Transverse colon (tissue), 4 donors: ENCODE data around the gene PODNL1. TPM values are rescaled to one million over a fixed set of nuclear protein-coding genes. Genes with fewer than 3 reads are reported as not detected.

Experiments used
- DNase-seq: peaks from one replicate; pipeline ENCODE4 v3.0.0-alpha.2; 2019
- H3K27ac ChIP-seq, 4 donors: fragments of 200-600 bp; sonication (generic); 2 replicates each; pipeline ENCODE4 v1.5.1; 2016 to 2018; ENCODE audit warnings: inconsistent platforms in 4 of 4
- H3K27me3 ChIP-seq: fragments of 200-600 bp; sonication (generic); 2 replicates; pipeline ENCODE4 v1.5.1; 2017; ENCODE audit warnings: inconsistent platforms
- H3K36me3 ChIP-seq, 4 donors: fragments of 200-600 bp; sonication (generic); 2 replicates each; pipeline ENCODE4 v1.5.1; 2017 to 2019; ENCODE audit warnings: inconsistent platforms in 4 of 4
- H3K4me1 ChIP-seq, 4 donors: fragments of 200-600 bp; sonication (generic); 2 replicates each; pipeline ENCODE4 v1.5.1; 2017 to 2020; ENCODE audit warnings: inconsistent platforms in 4 of 4
- H3K4me3 ChIP-seq, 4 donors: fragments of 200-600 bp; sonication (generic); 1 replicate in 1 of 4; 2 replicates in 3 of 4; pipeline versions ENCODE4 v1.5.1 to v1.6.1; 2017 to 2019; ENCODE audit warnings: inconsistent platforms in 4 of 4
- H3K9me3 ChIP-seq, 2 donors: fragments of 200-600 bp; sonication (generic); 2 replicates each; pipeline ENCODE4 v1.5.1; 2017 to 2019; ENCODE audit warnings: inconsistent platforms in 2 of 2
- EP300 ChIP-seq: sonication (generic); formaldehyde crosslinking; IDR thresholded peaks from one replicate; pipeline ENCODE4 v1.6.1; 2017; ENCODE audit warnings: antibody characterized with exemption, low read depth
- POLR2A ChIP-seq: fragments of 450-650 bp; IDR thresholded peaks from one replicate; pipeline ENCODE4 v1.6.1; 2016; ENCODE audit warnings: antibody characterized with exemption, mild to moderate bottlenecking, moderate library complexity
- POLR2AphosphoS5 ChIP-seq, 3 donors: sonication (generic); formaldehyde crosslinking; IDR thresholded peaks; one replicate each; pipeline ENCODE4 v1.6.1; 2016; ENCODE audit warnings: antibody characterized with exemption in 3 of 3
- WGBS, 2 donors: methylation state at CpG; one replicate each; pipeline ENCODE4 v1.1.5; 2018; ENCODE audit warnings: low coverage in 1 of 2; 5-methylcytosine and 5-hydroxymethylcytosine counted together
- in situ Hi-C, 4 donors: fragments of 200-750 bp; cut with MboI; loops; one replicate each; pipeline versions ENCODE4 v1.15.0 to v1.15.1; 2017; ENCODE audit warnings: low sequenced_read_pairs in 3 of 4, low pct_ligation_motif_present in 1 of 4, low pct_unique_long_range_greater_than_20kb in 1 of 4
- intact Hi-C: fragments of 100-400 bp; cut with DNase I; formaldehyde crosslinking; loops from one replicate; pipeline ENCODE4 v1.15.1; 2023; ENCODE audit warnings: low total_unique reads
- total RNA-seq, 4 donors: library from RNA; depleted of rRNA; stranded (reverse); fragments of >200 nt; gene quantifications; one replicate each; pipeline ENCODE4 v1.1.0, GENCODE V29; 2016
- TF ChIP-seq, protein P1 (sequence below), 5 experiments: fragments of 200-600 bp in 3 of 5; fragments of 450-650 bp in 2 of 5; sonication (generic) in 3 of 5; IDR thresholded peaks; 1 replicate in 2 of 5; 2 replicates in 3 of 5; pipeline ENCODE4 v1.5.1; 2016 to 2017; ENCODE audit warnings: antibody characterized with exemption in 5 of 5, inconsistent platforms in 3 of 5, mild to moderate bottlenecking in 2 of 5, moderate library complexity in 1 of 5

The PODNL1 gene
- total RNA-seq, 4 donors from 2014 or later = 3.0 to 15.3 (median 3.2) TPM

DNA sequence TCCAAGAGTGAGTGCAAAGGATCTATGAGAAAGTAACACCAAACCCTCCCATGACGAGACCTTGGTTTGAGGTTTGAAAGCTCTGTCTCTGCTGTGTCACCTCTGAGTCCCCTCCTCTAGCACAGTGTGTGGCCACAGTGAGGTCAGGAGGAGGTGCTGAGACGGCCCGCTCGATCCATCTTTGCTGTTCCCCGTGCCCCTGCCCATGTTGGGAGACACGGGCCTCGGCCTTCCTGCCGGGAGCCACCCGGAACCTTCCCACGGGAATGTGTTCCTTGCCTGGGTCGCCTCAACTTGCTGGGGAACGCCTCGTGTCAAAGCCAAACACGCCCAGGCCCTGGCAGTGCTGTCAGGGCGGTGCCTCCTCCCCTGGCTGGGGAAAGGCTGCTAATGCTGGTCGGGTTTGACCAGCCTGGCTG is 51.2 kb downstream of the PODNL1 start:
- Histone ChIP-seq H3K4me1 (peaks cover 11 to 48% (median 28%) of the 10 kb centered on the region in 4 donors), H3K36me3 (no peaks in the 10 kb centered on the region), H3K4me3 (no peak overlapping the region), H3K27ac (peak overlapping the region; percentile 71 to 77 (median 74)), H3K9me3 (no peaks in the 10 kb centered on the region), H3K27me3 (no peaks in the 10 kb centered on the region)
- 49% methylated on average over 16 of the region's 16 CpGs; no CpG with 5 or more reads in 1 of the 2 donors for WGBS, 2 donors
- peak; percentile 75 for DNase-seq
- in situ Hi-C loops = loop anchor here in 2 of 4 donors (10.0 to 25.0 kb wide), 2 partner anchors 168 to 175 kb away; partner anchors contain the start of genes MISP3 (in 1 of the 2) and PALM3 (in 1 of the 2)
- intact Hi-C loops = no loop called here
- TF ChIP-seq POLR2A (peak; percentile 50), EP300 (no peak), POLR2AphosphoS5 (IDR thresholded peaks at IDR 0.05) (peak in 2 of 3 donors; percentile 31 to 60)
- TF ChIP-seq, protein P1, sequence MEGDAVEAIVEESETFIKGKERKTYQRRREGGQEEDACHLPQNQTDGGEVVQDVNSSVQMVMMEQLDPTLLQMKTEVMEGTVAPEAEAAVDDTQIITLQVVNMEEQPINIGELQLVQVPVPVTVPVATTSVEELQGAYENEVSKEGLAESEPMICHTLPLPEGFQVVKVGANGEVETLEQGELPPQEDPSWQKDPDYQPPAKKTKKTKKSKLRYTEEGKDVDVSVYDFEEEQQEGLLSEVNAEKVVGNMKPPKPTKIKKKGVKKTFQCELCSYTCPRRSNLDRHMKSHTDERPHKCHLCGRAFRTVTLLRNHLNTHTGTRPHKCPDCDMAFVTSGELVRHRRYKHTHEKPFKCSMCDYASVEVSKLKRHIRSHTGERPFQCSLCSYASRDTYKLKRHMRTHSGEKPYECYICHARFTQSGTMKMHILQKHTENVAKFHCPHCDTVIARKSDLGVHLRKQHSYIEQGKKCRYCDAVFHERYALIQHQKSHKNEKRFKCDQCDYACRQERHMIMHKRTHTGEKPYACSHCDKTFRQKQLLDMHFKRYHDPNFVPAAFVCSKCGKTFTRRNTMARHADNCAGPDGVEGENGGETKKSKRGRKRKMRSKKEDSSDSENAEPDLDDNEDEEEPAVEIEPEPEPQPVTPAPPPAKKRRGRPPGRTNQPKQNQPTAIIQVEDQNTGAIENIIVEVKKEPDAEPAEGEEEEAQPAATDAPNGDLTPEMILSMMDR (IDR thresholded peaks at IDR 0.05) = no peak

DNA sequence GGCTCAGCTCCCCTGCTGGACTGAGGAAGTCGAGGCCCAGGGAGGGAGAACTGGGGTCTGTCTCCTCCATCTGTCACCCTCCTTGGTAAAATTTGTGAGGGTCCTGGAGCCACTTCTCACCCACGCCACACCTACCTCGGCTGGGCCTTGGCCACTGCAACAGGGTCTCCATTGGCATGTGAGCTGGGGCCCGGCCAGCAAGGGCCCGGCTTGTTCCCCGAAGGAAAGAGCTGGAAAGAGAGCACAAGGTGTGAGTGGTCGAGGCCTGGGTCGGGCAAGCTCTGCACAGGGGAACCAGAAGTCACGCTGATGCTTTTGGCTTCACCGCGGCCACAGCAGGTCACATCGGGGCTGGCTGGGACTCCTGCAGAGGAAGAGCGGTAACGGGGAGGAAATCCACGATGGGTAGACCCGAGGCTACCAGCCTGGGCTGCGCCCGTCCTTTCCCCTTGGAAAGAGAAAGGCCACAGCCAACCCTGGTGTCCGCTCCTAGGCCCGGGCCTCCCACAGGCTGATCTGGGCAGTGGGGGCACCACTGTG is 52.3 kb downstream of the PODNL1 start:
- in situ Hi-C loops = loop anchor here in 2 of 4 donors (10.0 to 25.0 kb wide), 2 partner anchors 169 to 176 kb away; partner anchors contain the start of genes MISP3 (in 1 of the 2) and PALM3 (in 1 of the 2)
- DNase-seq = no peak
- intact Hi-C loops = no loop called here

DNA sequence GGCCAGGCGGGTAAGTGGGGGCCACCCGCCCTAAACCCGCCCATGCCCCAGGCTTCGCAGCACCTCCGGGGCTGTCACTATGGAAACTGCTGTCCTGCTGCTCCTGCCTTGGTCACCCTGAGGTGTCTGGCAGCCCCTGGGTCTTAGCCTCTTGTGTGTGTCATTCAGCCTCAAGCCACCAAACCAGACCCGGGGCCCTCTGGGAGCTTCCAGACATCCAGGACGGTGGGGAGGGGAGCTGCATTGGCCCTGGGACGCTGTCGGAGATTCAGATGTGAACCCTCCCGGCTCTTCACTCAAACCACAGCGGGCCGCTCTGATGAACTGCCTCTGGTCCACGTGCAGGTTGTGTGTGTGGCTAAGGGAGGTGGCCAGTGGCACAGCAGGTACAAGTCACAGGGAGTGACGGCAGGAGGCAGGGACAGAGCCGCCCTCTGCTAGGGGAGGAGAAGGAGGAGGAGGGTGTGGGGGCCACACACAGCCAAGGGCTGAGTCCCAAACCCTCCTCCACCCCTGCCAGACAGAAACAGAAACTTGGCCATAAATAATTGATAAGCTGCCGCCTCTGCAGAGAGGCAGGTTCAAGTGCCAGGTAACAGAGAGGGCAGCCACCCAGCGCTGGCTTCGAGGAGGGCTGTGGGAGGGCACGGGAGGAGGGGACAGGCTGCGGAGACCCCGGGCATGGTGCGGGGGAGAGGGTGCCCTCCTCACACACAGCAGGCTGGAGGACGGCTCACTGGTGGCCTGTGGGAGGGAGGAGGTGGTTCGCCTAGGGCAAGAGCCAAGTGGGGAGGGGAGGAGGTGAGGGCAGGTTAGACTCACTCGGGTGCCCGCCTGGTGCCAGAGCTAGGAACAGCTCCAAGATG is 53.3 kb downstream of the PODNL1 start:
- in situ Hi-C loops = loop anchor here in 2 of 4 donors (10.0 to 25.0 kb wide), 2 partner anchors 170 to 177 kb away; partner anchors contain the start of genes MISP3 (in 1 of the 2) and PALM3 (in 1 of the 2)
- 42% methylated on average over 26 of the region's 26 CpGs; no CpG with 5 or more reads in 1 of the 2 donors for WGBS, 2 donors
- peak; percentile 81 for DNase-seq
- TF ChIP-seq, protein P1 (IDR thresholded peaks at IDR 0.05) = no peak
- TF ChIP-seq POLR2AphosphoS5 (IDR thresholded peaks at IDR 0.05) (peak; percentile 59 to 73 (median 66)), POLR2A (peak; percentile 68)
- H3K4me3 ChIP-seq = no peak overlapping the region
- peak overlapping the region; percentile 67 to 80 (median 74) for H3K27ac ChIP-seq
- no peaks in the 10 kb centered on the region for H3K36me3 ChIP-seq
- intact Hi-C loops = no loop called here
- H3K9me3 ChIP-seq = no peaks in the 10 kb centered on the region
- peaks cover 22 to 67% (median 46%) of the 10 kb centered on the region in 4 donors for H3K4me1 ChIP-seq
- H3K27me3 ChIP-seq = no peaks in the 10 kb centered on the region

More for the DNA sequence above, 52.3 kb downstream of the PODNL1 start:
- Histone ChIP-seq H3K9me3 (no peaks in the 10 kb centered on the region), H3K36me3 (no peaks in the 10 kb centered on the region), H3K27ac (peak overlapping the region; percentile 67 to 80 (median 74)), H3K4me1 (peaks cover 16 to 59% (median 39%) of the 10 kb centered on the region in 4 donors), H3K27me3 (no peaks in the 10 kb centered on the region), H3K4me3 (no peak overlapping the region)
- WGBS, 2 donors = 90% methylated on average over 20 of the region's 20 CpGs; no CpG with 5 or more reads in 1 of the 2 donors
- no peak for TF ChIP-seq POLR2A
- no peak for TF ChIP-seq POLR2AphosphoS5 (IDR thresholded peaks at IDR 0.05)
- no peak for TF ChIP-seq EP300
- TF ChIP-seq, protein P1 (IDR thresholded peaks at IDR 0.05) = no peak
